GM19438 (cell line): Measurements from ENCODE around the gene DNAI2.

ENCODE experiments used
- ATAC-seq: cut with Tn5 transposase; IDR thresholded peaks from one replicate; pipeline ENCODE4 v1.9.1; 2021; ENCODE audit warnings: low read depth; ENCODE audit not compliant: unreplicated experiment

The DNAI2 gene

GRCh38 chr17:74334393-74335039 lies 60.5 kb downstream of the DNAI2 start:
- ATAC-seq = no peak

GRCh38 chr17:74335529-74336062 lies 61.6 kb downstream of the DNAI2 start:
- ATAC-seq = no peak

DNA sequence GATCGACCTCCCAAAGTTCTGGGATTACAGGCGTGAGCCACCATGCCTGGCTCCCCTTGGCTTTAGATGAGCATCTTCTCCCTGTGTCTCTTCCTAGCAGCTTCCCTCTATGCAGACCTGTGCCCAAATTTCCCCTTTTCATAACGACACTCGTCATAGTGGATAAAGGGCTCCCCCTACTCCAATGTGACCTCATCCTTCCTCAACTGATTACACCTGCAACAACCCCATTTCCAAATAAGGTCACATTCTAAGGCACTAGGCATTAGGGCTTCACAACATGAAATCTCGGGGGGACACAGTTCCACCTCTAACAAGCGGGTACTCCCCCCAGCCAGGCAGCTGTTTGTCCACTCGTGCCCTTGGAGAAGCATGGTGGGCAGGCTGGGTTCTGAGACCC lies 62.3 kb downstream of the DNAI2 start:
- no peak for ATAC-seq

- ATAC-seq = no peak
Observed at GRCh38 chr17:74337834-74338500, 63.9 kb downstream of the DNAI2 start.

DNA sequence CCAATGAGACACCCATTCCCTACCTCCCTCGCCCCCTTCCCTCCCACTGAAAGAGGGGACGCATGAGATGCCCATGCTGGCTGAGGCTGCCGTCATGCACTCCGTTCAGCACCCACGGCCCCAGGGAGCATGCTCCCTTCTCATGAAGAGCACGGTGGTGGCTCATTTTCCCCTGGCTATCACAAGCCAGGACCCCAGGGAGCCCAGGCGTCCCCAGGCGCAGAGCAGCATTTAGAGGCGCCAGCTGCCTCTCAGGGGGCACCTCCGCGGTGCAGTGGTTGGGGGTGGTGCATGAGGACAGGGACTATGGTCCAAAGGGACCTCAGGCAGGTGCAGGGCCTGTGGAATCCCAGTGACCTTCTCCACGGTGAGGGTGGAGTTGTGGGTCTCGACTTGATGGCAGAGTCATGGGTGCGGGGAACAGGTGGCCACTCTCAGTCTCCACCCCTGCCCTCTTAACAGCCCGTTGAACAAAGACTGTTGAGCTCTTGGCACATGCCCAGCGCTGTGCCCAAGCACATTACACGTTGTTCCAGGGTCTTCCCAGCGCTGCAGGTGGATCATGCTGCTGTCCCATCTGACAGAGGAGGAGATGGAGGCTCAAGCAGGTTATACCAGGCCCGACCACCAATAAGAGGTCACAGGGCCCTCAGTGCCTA lies 65.6 kb downstream of the DNAI2 start:
- ATAC-seq = no peak

DNA sequence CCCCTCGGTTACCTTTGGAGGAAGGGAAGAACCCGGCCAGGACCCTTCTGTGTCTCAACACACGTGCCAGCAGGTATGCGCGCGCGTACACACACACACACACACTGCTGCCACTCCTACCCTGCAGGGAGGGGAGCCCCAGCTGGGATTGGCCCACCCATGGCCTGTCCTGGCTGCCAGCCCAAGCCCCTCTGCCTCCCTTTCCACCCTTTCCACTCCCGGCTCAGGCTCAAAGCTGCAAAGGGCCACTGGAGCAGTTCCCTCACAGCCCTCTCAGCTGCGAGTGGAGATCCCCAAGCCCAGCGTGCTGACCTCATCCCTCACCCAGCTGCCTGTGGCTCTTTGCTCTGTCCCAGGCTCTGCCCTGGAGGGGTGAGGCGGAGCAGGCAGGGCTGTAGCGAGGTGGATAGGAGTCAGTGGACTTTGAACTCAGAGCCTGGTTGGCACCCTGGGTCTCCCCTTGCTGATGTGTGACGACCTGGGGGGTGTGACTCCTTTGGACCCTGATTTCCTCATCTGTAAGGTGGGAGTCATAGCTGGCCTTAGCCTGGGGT lies 66.5 kb downstream of the DNAI2 start:
- ATAC-seq = no peak

DNA sequence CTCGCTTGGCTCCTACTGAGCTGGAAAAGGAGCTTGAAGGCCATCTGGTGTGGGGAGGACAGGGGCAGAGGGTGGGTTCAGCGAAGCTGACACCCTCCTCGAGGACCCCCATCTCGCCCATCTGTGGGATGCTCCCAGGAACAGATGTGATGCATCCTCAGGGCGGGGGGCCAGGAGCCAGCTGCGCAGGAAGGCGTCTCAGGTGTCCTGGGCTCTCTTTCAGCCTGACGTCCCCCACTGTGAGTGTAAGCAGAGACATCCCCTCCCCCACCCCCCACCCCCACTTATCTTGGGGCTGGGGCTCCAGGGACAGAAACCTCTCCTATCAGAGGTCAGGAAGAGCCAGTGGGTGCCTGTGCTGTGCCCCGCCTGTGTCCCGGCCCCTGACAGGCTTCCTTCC lies 68.2 kb downstream of the DNAI2 start:
- ATAC-seq = no peak

GRCh38 chr17:74343121-74343520 lies 69.1 kb downstream of the DNAI2 start:
- no peak for ATAC-seq

DNA sequence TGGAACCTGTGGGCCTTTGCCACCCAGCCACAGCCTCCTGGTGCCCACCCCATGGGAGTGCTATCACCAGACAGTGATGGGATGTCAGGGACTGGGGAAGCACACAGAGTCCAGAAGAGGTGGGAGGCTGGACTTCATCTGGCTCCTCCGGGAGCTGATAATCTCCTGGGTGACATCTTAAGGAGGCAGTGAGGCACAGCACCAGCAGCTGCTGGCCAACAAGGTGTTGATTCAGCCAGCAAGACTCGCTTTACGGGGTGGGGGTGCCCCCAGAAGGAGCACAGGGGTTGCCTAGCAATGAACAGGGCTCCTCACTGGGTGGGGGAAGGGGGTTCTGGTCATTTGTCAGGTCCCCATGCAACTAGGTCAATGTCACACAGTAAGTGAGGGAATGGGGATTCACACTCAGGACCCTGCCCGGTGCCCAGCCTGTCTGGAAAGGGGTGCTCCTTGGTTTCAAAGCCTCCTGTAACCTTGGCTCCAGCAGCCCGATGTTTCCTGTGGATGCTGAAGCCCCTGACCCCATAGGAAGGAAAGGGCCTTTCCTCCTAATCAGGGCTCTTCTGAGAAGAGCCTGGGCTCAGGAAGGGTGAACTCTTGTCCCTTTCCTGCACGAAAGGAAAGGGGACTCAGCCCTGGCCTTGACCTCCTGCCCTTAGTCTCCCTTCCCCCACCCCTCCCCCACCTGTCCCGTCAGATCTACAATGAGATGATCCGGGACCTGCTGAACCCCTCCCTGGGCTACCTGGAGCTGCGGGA lies 69.7 kb downstream of the DNAI2 start:
- ATAC-seq = no peak

DNA sequence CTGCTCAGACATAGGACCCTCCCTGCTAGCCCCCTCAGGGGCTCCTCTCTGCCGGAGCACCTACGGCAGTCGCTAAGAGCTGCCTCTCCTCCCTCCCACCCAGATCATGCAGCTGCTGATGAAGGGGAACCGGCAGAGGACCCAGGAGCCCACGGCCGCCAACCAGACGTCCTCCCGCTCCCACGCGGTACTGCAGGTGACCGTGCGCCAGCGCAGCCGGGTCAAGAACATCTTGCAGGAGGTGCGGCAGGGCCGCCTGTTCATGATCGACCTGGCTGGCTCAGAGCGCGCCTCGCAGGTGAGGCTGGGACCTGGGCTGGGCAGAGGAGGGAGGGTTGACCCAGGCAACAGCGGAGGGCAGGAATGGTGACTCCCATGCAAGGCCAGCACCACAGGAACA lies 70.6 kb downstream of the DNAI2 start:
- ATAC-seq = no peak

DNA sequence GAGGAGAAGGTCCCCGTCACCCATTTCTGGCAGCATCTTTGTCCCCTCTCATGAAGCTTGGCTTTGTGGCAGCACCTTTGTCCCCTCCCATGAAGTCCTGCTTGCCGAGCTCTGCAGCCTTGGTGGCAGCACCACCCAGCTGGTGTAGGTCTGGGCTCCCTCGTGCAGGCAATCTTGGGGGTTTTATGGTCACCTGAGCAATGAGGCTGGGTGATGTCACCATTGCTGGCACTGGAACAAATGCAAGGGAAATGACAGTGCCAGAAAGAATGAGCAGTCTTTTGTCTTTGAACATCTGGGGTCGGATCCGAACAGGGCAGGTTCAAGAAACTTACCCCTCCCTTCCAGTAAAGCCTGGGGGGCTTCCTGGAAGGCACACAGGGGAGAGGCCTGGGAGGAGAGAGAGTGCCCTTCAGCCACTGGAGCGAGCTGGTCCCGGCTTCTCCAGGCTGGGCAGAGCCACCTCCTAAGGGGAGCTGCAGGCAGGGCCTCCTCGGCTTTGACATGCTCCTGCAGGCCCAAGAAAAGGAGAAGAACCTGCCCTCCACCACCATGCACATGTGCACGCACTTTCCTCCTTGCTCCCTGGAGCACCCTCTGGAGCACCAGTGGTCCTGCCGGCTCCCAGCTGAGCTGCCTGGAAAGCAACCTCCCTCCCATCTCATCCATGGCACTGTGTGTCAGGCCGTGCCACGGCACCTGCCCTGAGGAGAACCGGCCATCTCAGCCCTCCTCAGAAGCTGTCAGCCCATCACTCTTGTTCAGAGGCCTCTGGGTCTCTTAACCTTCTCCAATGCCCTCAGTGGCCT lies 71.6 kb downstream of the DNAI2 start:
- ATAC-seq = no peak

GRCh38 chr17:74347646-74348045 lies 73.6 kb downstream of the DNAI2 start:
- ATAC-seq = no peak

- no peak for ATAC-seq
Observed at GRCh38 chr17:74349120-74349519, 75.1 kb downstream of the DNAI2 start.

GRCh38 chr17:74350486-74350885 lies 76.5 kb downstream of the DNAI2 start:
- ATAC-seq = no peak

DNA sequence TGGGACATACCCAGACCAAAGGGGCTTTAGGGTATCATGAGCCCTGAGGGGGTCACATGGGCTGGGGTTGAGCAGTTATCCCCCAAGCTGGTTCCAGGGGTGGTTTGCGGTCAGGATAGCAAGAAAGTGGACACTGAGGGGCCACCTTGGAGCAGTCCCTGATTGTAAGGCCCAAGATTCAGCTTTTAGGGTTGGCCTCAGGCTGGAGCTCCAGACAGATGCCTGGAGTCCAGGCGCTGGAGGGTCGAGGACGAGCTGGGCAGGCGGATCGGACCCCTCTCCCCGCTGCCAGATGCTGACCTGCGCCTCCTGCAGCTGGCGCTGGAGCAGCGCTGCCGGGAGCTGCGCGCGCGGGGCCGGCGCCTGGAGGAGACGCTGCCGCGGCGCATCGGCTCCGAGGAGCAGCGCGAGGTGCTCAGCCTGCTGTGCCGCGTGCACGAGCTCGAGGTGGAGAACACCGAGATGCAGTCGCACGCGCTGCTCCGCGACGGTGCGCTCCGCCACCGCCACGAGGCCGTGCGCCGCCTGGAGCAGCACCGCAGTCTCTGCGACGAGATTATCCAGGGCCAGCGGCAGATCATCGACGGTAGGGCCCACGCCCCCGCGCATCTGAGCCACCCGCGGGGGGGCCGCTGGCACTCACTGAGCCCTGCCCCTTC lies 77.6 kb downstream of the DNAI2 start:
- no peak for ATAC-seq

- ATAC-seq = no peak
Observed at GRCh38 chr17:74353446-74354060, 79.5 kb downstream of the DNAI2 start.

DNA sequence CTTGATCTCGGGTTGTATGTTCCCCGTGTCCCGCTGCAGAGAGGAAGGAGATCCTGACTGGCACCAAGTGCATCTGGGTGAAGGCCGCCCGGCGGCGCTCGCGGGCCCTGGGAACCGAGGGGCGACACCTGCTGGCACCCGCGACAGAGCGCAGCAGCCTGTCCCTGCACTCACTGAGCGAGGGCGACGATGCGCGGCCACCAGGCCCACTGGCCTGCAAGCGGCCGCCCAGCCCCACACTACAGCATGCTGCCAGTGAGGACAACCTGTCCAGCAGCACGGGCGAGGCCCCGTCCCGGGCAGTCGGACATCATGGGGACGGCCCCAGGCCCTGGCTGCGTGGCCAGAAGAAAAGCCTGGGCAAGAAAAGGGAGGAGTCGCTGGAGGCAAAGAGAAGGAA lies 80.1 kb downstream of the DNAI2 start:
- no peak for ATAC-seq

DNA sequence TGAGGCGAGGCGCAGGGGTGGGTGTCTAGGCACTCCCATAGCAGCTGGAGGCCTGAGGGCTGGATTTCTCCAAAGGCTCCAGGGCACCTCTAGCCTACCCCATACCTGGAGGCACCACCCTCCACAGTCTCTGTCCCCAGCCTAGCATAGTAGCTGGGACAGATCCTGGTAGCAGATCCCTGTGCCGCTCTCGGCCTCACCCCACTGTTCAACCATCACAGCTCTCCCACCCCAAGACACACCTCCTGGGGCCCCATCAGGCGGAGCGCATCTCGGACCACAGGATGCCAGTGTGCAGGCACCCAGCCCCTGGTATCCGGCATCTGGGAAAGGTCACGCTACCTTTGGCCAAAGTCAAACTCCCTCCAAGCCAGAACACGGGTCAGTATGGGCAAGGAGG lies 80.5 kb downstream of the DNAI2 start:
- no peak for ATAC-seq

GRCh38 chr17:74355065-74355464 lies 81.0 kb downstream of the DNAI2 start:
- no peak for ATAC-seq
